ENCODE measurements around the gene AIFM3.

- no peak for TF ChIP-seq REST (IDR thresholded peaks at IDR 0.05; ENCODE audit: borderline replicate concordance in 1 of 2, low read depth in 1 of 2, low read length in 2 of 2)
- no peak for TF ChIP-seq ZNF558 (CRISPR knock-in tag; IDR thresholded peaks at IDR 0.05; ENCODE audit: borderline replicate concordance)
- no peak for TF ChIP-seq MAX (IDR thresholded peaks at IDR 0.05)
- no peak for TF ChIP-seq NFYC (CRISPR knock-in tag; IDR thresholded peaks at IDR 0.05)
- no peak for TF ChIP-seq E2F1 (CRISPR knock-in tag; IDR thresholded peaks at IDR 0.05)
Measured at GRCh38 chr22:20977516-20978170, 10.6 kb downstream of the AIFM3 start.
